G401 (cell line): ENCODE measurements around the gene LIN37. TPM values are rescaled to one million over a fixed set of nuclear protein-coding genes. Genes with fewer than 3 reads are reported as not detected.

ENCODE experiments used
- DNase-seq: peaks from one replicate; pipeline ENCODE4 v3.0.0-alpha.2; 2015; ENCODE audit warnings: low spot score
- in situ Hi-C: cut with HindIII; loops from 2 replicates; pipeline ENCODE4 v1.10.0; 2016; ENCODE audit warnings: low sequenced_read_pairs, mixed read lengths
- total RNA-seq: library from RNA; depleted of rRNA; stranded (reverse); fragments of >200 nt; shearing (Covaris generic); gene quantifications from 2 replicates; pipeline ENCODE4 v1.2.3, GENCODE V29; 2014; rRNA removed

Gene LIN37
- 0.80 and 9.2 TPM in 2 replicates for total RNA-seq

GRCh38 chr19:35748106-35749020 lies at the start of gene LIN37:
Gene LIN37, plus strand, starts transcription at chr19:35748576. Its CDS starts 149 bp downstream, at chr19:35748725.
- DNase-seq, result peak; percentile 100
- in situ Hi-C loops, result no loop called here

GRCh38 chr19:35702223-35703012 lies 46.0 kb upstream of the LIN37 start:
- in situ Hi-C loops, result no loop called here
- DNase-seq, result peak; percentile 100

- no peak for DNase-seq
- in situ Hi-C loops, result no loop called here
These were observed 45.0 kb upstream of the LIN37 start for GRCh38 chr19:35703343-35703742.

GRCh38 chr19:35704218-35704617 lies 44.2 kb upstream of the LIN37 start, which contains the start of gene ZBTB32:
Gene ZBTB32, plus strand, starts transcription at chr19:35704558. Its CDS starts 10,069 bp downstream, at chr19:35714627.
- in situ Hi-C loops, result no loop called here
- DNase-seq, result peak; percentile 45

GRCh38 chr19:35708391-35708790 lies 40.0 kb upstream of the LIN37 start:
- DNase-seq, result no peak
- in situ Hi-C loops, result no loop called here

GRCh38 chr19:35710784-35711723 lies 37.3 kb upstream of the LIN37 start:
- no peak for DNase-seq
- in situ Hi-C loops, result no loop called here

GRCh38 chr19:35712567-35713505 lies 35.5 kb upstream of the LIN37 start:
- no peak for DNase-seq

GRCh38 chr19:35713506-35713850 lies 34.9 kb upstream of the LIN37 start:
- in situ Hi-C loops, result no loop called here
- DNase-seq, result no peak

More at GRCh38 chr19:35712567-35713505, 35.5 kb upstream of the LIN37 start:
- in situ Hi-C loops, result no loop called here

- in situ Hi-C loops, result no loop called here
These were observed 34.4 kb upstream of the LIN37 start for GRCh38 chr19:35713904-35714495.

GRCh38 chr19:35714601-35715354 lies 33.6 kb upstream of the LIN37 start:
- in situ Hi-C loops, result no loop called here
- peak; percentile 36 for DNase-seq

More at GRCh38 chr19:35713904-35714495, 34.4 kb upstream of the LIN37 start:
- DNase-seq, result peak; percentile 45

GRCh38 chr19:35715355-35715809 lies 33.0 kb upstream of the LIN37 start:
- in situ Hi-C loops, result no loop called here
- DNase-seq, result no peak

- in situ Hi-C loops, result no loop called here
- peak; percentile 74 for DNase-seq
These were observed 32.2 kb upstream of the LIN37 start for GRCh38 chr19:35715981-35716800.

- DNase-seq, result peak; percentile 96
- in situ Hi-C loops, result no loop called here
These were observed 31.3 kb upstream of the LIN37 start for GRCh38 chr19:35716801-35717664.

- no peak for DNase-seq
These were observed 30.6 kb upstream of the LIN37 start, which contains the start of gene KMT2B for GRCh38 chr19:35717665-35718344. Gene KMT2B, plus strand, starts transcription at chr19:35718003. Its CDS starts 16 bp downstream, at chr19:35718019.

More at GRCh38 chr19:35717665-35718344, 30.6 kb upstream of the LIN37 start, which contains the start of gene KMT2B:
- in situ Hi-C loops, result no loop called here
